Glomerular endothelial cell (primary cell): ENCODE measurements around the gene ARID5A. TPM values are rescaled to one million over a fixed set of nuclear protein-coding genes. Genes with fewer than 3 reads are reported as not detected.
"Not testable (repeated sequence)": the region's sequence is repeated elsewhere in the genome, so short reads cannot be mapped to it uniquely, and the experiment has no call there.

Experiments
- DNase-seq: peaks from one replicate; pipeline ENCODE4 v3.0.0-alpha.2; 2011; ENCODE audit warnings: low read depth, low spot score; ENCODE audit errors: extremely low read depth
- total RNA-seq: library from RNA; depleted of rRNA; stranded (reverse); fragments of >200 nt; gene quantifications from 2 replicates; pipeline ENCODE4 v1.2.3, GENCODE V29; 2015

The ARID5A gene
- total RNA-seq, 1 donor from 2014 or later, result 20.5 TPM

- DNase-seq, result no peak
These were observed 2.8 kb downstream of the ARID5A start for GRCh38 chr2:96539215-96539920.

GRCh38 chr2:96540136-96540535, 3.6 kb downstream of the ARID5A start:
- no peak for DNase-seq

DNA sequence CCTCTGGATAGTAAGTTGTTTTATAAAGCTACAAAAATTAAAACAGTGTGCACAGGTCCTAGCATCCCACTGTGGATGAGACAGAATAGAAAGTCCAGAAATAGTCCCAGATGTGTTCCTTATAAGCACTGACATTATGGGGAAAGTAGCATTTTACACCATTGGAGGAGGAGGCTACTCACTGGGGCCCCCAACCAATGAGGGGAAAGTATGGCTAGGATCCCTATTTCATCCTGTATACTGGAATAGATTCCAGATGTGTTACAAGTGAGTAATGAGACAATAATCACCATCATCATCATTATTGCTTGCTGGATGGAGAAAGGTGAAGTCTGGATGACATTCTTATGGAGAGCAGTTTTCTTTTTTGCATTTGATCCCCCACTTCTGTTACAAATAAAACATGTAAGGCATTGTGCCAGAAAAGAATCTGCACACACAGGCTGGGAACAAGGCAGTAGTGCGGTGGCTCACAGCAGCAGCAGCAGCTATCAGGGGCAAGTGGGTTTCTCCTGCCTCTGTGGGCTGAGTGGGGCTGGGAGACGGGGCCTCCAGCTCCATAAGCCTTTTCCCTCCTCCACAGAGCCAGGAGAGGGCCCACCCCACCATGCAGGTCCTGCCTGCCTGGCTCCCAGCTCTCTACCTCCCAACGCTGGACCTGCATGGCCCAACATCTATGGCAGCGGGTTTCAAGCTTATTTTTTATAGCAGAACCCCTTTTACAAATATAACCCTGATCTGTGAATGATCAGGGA, 5.0 kb downstream of the ARID5A start:
- DNase-seq, result no peak

- DNase-seq, result no peak
These were observed 5.9 kb downstream of the ARID5A start for GRCh38 chr2:96542357-96542977.

DNA sequence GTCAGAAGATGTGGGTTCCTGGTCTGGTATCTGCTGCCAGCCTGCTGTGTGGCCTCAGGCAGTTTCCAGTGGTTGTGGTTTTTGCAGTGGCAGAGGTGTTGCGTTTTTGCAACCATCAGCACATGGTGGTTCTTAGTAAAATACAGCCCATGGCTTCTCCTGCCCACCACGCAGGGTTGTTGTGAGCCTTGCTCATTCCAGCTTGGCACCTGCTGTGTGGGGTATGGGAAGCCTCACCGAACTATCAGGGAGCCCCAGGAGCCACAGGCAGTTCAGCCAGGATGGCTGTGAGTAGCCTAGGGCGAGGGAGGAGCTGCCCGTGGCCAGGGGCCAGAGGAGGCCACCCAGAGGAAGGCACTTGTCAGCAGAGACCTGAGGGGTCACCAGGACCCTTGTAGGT, 9.8 kb downstream of the ARID5A start:
- no peak for DNase-seq

DNA sequence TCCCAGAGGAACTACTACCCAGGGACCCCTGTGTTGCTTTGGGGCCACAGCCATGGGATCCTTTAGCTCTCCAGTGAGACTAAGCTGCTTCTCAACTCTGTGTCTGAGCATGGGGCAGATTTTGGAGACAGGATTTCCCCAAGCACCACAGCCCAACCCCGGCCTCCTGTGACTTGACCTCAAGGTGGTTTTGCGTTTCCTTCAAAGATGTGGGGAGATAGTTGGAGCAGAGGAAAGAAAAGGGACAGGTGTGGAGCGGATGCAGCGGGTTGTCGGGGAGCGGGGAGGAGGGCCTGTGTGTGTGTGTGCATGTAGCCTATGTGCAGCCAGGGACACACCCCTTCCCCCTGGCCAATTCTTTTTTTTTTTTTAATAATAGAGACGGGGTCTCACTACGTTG, 10.2 kb downstream of the ARID5A start:
- no peak for DNase-seq

GRCh38 chr2:96547203-96547641, 10.7 kb downstream of the ARID5A start:
- no peak for DNase-seq

DNA sequence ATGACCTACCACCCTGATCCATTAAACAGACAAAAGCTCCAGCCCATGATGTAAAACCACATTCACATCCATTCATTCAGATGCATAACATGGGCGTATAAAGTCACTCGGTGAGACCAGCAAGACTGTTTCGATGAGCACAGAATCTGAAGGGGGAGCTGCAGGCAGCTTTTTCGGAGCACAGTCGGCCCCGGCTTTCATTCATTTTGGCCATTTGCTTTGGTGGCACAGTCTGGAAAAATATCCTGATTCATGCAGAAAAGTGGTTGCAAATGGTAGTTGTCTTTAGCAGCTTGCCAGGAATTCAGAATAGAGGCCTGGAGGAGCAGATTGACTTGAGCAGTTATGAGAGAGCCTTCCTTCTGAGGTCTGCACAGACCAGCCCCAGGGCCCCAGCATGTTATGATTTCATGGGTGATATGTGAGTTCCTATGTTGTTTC, 11.2 kb downstream of the ARID5A start:
- no peak for DNase-seq

GRCh38 chr2:96548558-96549465, 12.3 kb downstream of the ARID5A start:
- DNase-seq, result no peak

DNA sequence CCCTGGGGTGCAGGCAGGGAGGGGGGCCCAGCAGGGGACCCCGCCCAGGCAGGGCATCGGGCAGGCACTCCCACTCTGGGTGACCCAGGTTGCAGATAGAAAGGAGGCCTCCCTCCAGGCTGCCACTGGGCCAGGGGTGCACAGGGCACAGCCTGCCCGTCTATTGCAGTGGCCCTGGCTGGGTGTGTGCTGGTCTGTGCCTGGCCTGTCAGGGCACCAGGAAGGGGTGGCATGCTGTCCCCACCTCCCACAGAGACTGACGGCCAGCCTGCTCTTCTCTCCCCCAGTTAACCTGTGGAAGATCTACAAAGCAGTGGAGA, 12.9 kb downstream of the ARID5A start:
- no peak for DNase-seq

- no peak for DNase-seq
These were observed 13.6 kb downstream of the ARID5A start for GRCh38 chr2:96549967-96550786.

- no peak for DNase-seq
These were observed 14.4 kb downstream of the ARID5A start for GRCh38 chr2:96550787-96551604.

- DNase-seq, result no peak
These were observed 15.2 kb downstream of the ARID5A start for GRCh38 chr2:96551605-96552314.

DNA sequence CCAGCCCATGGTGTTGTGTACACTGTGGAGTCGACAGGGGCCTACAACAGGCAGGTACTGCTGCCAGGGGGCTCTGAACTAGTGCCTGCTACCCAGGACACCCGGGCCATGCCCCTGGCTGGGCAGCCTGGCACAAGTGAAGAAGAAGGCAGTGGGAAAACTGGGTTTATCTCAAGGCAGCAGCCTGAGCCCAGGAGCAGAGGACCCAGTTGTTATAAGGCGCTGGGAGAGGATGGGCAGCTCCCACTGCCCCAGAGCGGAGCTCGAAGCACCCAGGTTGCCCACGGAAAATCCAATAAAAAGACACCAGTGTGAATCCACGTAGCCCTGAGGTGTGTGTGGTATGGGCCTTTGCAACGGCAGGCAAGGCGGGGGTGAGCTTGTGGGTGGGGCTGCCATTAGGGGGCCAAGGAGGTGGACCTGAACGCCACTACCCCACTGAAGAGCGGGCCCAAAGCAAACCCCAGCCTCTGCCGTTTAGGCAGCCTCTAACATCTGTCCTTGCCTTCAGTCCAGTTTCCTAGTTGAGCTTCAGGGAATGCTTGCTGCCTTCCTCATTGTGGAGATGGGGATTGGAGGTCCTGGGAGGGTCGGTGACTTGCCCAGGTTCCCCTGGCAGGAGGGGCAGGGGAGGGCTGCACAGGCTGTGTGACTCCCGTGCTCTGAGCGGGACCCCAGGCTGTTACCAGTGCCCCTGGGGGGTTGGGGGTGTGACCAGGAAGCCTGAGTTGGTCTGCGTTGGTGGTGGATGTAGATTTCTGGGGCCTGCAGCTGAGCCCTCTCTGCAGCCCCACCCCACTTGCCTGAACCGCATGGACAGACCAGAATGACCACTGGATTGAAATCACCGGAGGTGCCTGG, 16.0 kb downstream of the ARID5A start:
- no peak for DNase-seq

DNA sequence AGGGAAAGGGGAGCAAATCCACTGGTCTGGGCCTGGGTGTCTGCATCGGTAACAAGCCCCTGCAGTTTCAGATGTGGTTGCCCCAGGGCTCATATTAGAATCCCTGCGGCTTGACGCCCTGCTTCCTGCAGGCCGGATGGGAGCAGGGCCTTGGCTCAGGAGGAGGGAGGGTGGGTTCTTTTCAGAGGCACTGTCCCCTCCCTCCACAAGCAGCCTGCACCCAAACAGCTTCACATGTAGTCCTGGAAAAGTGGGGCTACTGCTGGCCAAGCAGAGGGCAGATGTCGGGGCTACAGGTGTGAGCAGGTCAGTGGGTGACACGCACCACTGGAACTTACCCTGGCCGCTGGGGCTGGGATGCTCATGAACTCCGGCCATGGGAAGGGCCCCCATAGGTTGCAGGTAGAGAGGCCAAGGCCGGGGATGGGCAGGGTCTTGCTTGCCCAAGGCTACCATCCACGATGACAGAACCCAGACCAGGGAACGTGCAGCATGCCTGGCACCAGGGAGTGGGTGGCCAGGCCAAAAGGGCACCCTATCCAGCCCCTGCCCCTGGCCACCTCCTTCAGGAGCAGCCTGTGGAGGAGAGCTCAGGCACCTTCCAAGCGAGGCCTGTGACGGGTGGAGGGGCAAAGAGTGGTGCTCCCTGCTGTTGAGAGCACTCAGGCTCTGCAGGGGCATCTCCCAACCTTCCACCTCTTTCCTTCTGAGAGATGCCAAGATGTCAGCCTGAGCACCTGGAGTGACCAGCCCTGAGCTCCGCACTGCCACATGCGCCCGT, 16.8 kb downstream of the ARID5A start:
- DNase-seq, result no peak

- DNase-seq, result not testable (repeated sequence)
These were observed 17.4 kb downstream of the ARID5A start for GRCh38 chr2:96553957-96554292.
